Endothelial cell of umbilical vein (primary cell): ENCODE measurements around the gene ISL2. TPM values are rescaled to one million over a fixed set of nuclear protein-coding genes. Genes with fewer than 3 reads are reported as not detected.

ENCODE experiments used
- BruUV-seq: library from RNA; stranded (reverse); fragments of 400-500 nt; replicated peaks from 2 replicates; lab custom pipeline; 2021; lab: Mats Ljungman, UMichigan
- CTCF ChIA-PET: fragments of 300-600, 350-600 bp; sonication (Branson Sonifier 250); formaldehyde crosslinking; loops from one replicate; lab custom pipeline; 2021; ENCODE audit warnings: antibody characterized with exemption, inconsistent platforms; lab: Charles Lee
- POLR2A ChIA-PET: fragments of 300-600, 350-600 bp; sonication (Branson Sonifier 250); formaldehyde crosslinking; loops from one replicate; lab custom pipeline; 2021; ENCODE audit warnings: antibody characterized with exemption, inconsistent platforms; lab: Charles Lee
- DNase-seq: peaks from one replicate; pipeline ENCODE4 v3.0.0-alpha.2; 2011; ENCODE audit warnings: low read depth, low spot score
- FAIRE-seq: peaks from 2 replicates; lab custom pipeline; 2011; peaks lifted over from hg19 to GRCh38; lab: Jason Lieb, UNC
- H2AFZ ChIP-seq: 2 replicates; pipeline ENCODE4 v1.6.0; 2012; ENCODE audit warnings: low read depth, low read length, control low read depth, inconsistent platforms
- H3K27ac ChIP-seq: 2 replicates; pipeline ENCODE4 v1.5.1; 2011; ENCODE audit warnings: low read depth, mild to moderate bottlenecking, control low read depth, low read length, moderate library complexity; ENCODE audit not compliant: insufficient read depth
- H3K27me3 ChIP-seq, 2 experiments: 2 replicates each; pipeline versions ENCODE4 v1.6.0 to v1.6.1; 2011; ENCODE audit warnings: low read length in 2 of 2, mixed read lengths in 1 of 2; ENCODE audit not compliant: control insufficient read depth in 2 of 2, insufficient read depth in 2 of 2
- H3K36me3 ChIP-seq, 2 experiments: 2 replicates in 1 of 2; 3 replicates in 1 of 2; pipeline ENCODE4 v1.5.1; 2011; ENCODE audit warnings: low read length in 2 of 2, mild to moderate bottlenecking in 1 of 2, moderate library complexity in 1 of 2; ENCODE audit not compliant: control insufficient read depth in 2 of 2, insufficient read depth in 2 of 2; ENCODE audit errors: extremely low read depth in 1 of 2
- H3K4me1 ChIP-seq: 3 replicates; pipeline ENCODE4 v1.5.1; 2011; ENCODE audit warnings: mild to moderate bottlenecking, low read length; ENCODE audit not compliant: control insufficient read depth, insufficient read depth; ENCODE audit errors: extremely low read depth
- H3K4me2 ChIP-seq: 2 replicates; pipeline ENCODE4 v1.6.1; 2011; ENCODE audit warnings: low read length, control low read depth, mixed read lengths; ENCODE audit not compliant: insufficient read depth
- H3K4me3 ChIP-seq, 3 experiments: fragments of 200-600 bp in 1 of 3; sonication (generic), shearing (Covaris generic) in 1 of 3; replicated peaks in 1 of 3; 2 replicates each; pipeline ENCODE4 v1.5.1; 2011 to 2016; ENCODE audit warnings: control low read depth in 3 of 3, low read length in 3 of 3, mild to moderate bottlenecking in 2 of 3, inconsistent platforms in 1 of 3, low read depth in 1 of 3, moderate library complexity in 1 of 3; ENCODE audit not compliant: insufficient read depth in 1 of 3
- H3K79me2 ChIP-seq: 2 replicates; pipeline ENCODE4 v1.6.0; 2012; ENCODE audit warnings: low read length, inconsistent platforms; ENCODE audit not compliant: control insufficient read depth, insufficient read depth
- H3K9ac ChIP-seq: replicated peaks from 2 replicates; pipeline ENCODE3; 2011; ENCODE audit warnings: low read length, control low read depth; ENCODE audit not compliant: insufficient read depth; ENCODE audit errors: extremely low read depth
- H3K9me1 ChIP-seq: replicated peaks from 3 replicates; pipeline ENCODE4 v1.6.0; 2011; ENCODE audit warnings: mild to moderate bottlenecking, low read length; ENCODE audit not compliant: control insufficient read depth, insufficient read depth; ENCODE audit errors: extremely low read depth
- H3K9me3 ChIP-seq: replicated peaks from 2 replicates; pipeline ENCODE4 v1.5.1; 2012; ENCODE audit warnings: low read length, inconsistent platforms; ENCODE audit not compliant: control insufficient read depth, insufficient read depth
- H4K20me1 ChIP-seq: replicated peaks from 2 replicates; pipeline ENCODE3; 2011; ENCODE audit warnings: mild to moderate bottlenecking, low read length; ENCODE audit not compliant: control insufficient read depth, insufficient read depth; ENCODE audit errors: extremely low read depth
- EZH2 ChIP-seq: IDR thresholded peaks from 2 replicates; pipeline ENCODE4 v1.6.1; 2012; ENCODE audit warnings: borderline replicate concordance, low read depth, mild to moderate bottlenecking, moderate library complexity, low read length, inconsistent platforms; ENCODE audit not compliant: severe bottlenecking
- FOS ChIP-seq: IDR thresholded peaks from 2 replicates; pipeline ENCODE4 v1.6.1; 2011; ENCODE audit warnings: mild to moderate bottlenecking, low read length, moderate library complexity, borderline replicate concordance; ENCODE audit not compliant: insufficient read depth
- GATA2 ChIP-seq: IDR thresholded peaks from 2 replicates; pipeline ENCODE4 v1.7.0; 2011; ENCODE audit warnings: low read depth, mild to moderate bottlenecking, moderate library complexity, mixed read lengths, low read length; ENCODE audit not compliant: insufficient read length, insufficient read depth
- JUN ChIP-seq: IDR thresholded peaks from 2 replicates; pipeline ENCODE4 v1.6.1; 2011; ENCODE audit warnings: borderline replicate concordance, low read depth; ENCODE audit not compliant: insufficient read length, insufficient read depth
- MYC ChIP-seq: IDR thresholded peaks from one replicate; pipeline ENCODE4 v1.6.1; 2011; ENCODE audit warnings: mild to moderate bottlenecking, low read depth, low read length
- POLR2A ChIP-seq: IDR thresholded peaks from 2 replicates; pipeline ENCODE4 v1.6.1; 2012; ENCODE audit warnings: low read depth, mild to moderate bottlenecking, control low read depth, low read length
- POLR2AphosphoS5 ChIP-seq: IDR thresholded peaks from 2 replicates; pipeline ENCODE4 v1.6.1; 2012; ENCODE audit warnings: low read depth, mild to moderate bottlenecking, control low read depth, low read length, moderate library complexity; ENCODE audit not compliant: insufficient read depth
- dilution Hi-C: fragments of 300-500 bp; cut with MboI; formaldehyde crosslinking; loops from one replicate; pipeline ENCODE4 v1.15.0; 2019; ENCODE audit warnings: low sequenced_read_pairs; ENCODE audit not compliant: extremely low pct_ligation_motif_present
- intact Hi-C: fragments of 100-400 bp; cut with micrococcal nuclease; formaldehyde crosslinking; loops from one replicate; pipeline ENCODE4 v1.10.0; 2022
- polyA plus RNA-seq, 4 experiments: library from polyadenylated mRNA; depleted of rRNA in 3 of 4; stranded (reverse) in 3 of 4; unstranded in 1 of 4; fragments of >200 nt; gene quantifications; 2 replicates each; pipeline versions ENCODE4 v1.2.1 to v1.2.3, GENCODE V29; 2011 to 2012; ENCODE audit warnings: missing spikeins in 1 of 4
- total RNA-seq: library from RNA; stranded (reverse); gene quantifications from 2 replicates; pipeline ENCODE4 v1.2.3, GENCODE V29; 2021
- TF ChIP-seq, protein P1 (sequence below): IDR thresholded peaks from 2 replicates; pipeline ENCODE4 v1.6.1; 2011; ENCODE audit not compliant: insufficient read depth, insufficient read length
- TF ChIP-seq, protein P2 (sequence below), 2 donors: IDR thresholded peaks; 1 replicate in 1 of 2; 2 replicates in 1 of 2; pipeline ENCODE4 v1.5.1; 2011; ENCODE audit warnings: low read length in 2 of 2, mild to moderate bottlenecking in 2 of 2, moderate library complexity in 2 of 2, control low read depth in 1 of 2, inconsistent platforms in 1 of 2, low read depth in 1 of 2; ENCODE audit not compliant: insufficient read depth in 1 of 2; ENCODE audit errors: extremely low read depth in 1 of 2

Gene ISL2
- total and polyA plus RNA-seq, 2 donors (not counting 3 experiments of a cell fraction or from before 2014, with no cell fraction given): 0.10 TPM; not detected in 1

DNA sequence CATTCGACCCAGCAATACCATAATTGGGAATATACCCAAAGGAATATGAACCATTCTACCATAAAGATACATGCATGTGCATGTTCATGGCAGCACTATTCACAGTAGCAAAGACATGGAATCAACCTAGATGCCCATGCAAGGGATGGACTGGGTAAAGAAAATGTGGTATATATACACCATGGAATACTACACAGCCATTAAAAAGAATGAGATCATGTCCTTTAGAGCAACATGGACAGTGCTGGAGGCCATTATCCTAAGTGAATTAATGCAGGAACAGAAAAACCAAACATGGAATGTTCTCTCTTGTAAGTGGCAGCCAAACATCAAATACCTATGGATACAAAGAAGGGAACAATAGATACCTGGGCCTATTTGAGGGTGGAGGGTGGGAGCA lies 32.7 kb upstream of the ISL2 start:
- H3K79me2 ChIP-seq: peaks cover 77% of the 10 kb centered on the region
- ChIA-PET POLR2A (no interaction called here), CTCF (no interaction called here)
- BruUV-seq: no TSS peak
- no peak for FAIRE-seq
- no peak for DNase-seq
- TF ChIP-seq GATA2 (no peak), MYC (no peak), POLR2A (no peak), POLR2AphosphoS5 (no peak), FOS (no peak), EZH2 (no peak), JUN (no peak)
- TF ChIP-seq, protein P1, sequence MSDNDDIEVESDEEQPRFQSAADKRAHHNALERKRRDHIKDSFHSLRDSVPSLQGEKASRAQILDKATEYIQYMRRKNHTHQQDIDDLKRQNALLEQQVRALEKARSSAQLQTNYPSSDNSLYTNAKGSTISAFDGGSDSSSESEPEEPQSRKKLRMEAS: no peak
- TF ChIP-seq, protein P2, sequence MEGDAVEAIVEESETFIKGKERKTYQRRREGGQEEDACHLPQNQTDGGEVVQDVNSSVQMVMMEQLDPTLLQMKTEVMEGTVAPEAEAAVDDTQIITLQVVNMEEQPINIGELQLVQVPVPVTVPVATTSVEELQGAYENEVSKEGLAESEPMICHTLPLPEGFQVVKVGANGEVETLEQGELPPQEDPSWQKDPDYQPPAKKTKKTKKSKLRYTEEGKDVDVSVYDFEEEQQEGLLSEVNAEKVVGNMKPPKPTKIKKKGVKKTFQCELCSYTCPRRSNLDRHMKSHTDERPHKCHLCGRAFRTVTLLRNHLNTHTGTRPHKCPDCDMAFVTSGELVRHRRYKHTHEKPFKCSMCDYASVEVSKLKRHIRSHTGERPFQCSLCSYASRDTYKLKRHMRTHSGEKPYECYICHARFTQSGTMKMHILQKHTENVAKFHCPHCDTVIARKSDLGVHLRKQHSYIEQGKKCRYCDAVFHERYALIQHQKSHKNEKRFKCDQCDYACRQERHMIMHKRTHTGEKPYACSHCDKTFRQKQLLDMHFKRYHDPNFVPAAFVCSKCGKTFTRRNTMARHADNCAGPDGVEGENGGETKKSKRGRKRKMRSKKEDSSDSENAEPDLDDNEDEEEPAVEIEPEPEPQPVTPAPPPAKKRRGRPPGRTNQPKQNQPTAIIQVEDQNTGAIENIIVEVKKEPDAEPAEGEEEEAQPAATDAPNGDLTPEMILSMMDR (IDR thresholded peaks at IDR 0.05; ENCODE audit: extremely low read depth in 1 of 2, insufficient read depth in 1 of 2, low read depth in 1 of 2, low read length in 2 of 2): no peak
- intact Hi-C loops (no loop called here), dilution Hi-C loops (no loop called here)
- H3K4me3 ChIP-seq: no peak overlapping the region
- no peak overlapping the region for H3K27ac ChIP-seq
- H2AFZ ChIP-seq: no peak overlapping the region
- H3K4me2 ChIP-seq: no peak overlapping the region
- H3K4me1 ChIP-seq: no peaks in the 10 kb centered on the region
- no peaks in the 10 kb centered on the region for H3K36me3 ChIP-seq
- H3K9ac ChIP-seq: no peak overlapping the region
- H4K20me1 ChIP-seq: peaks cover 20% of the 10 kb centered on the region
- H3K9me3 ChIP-seq: no peaks in the 10 kb centered on the region
- H3K9me1 ChIP-seq: no peaks in the 10 kb centered on the region
- no peaks in the 10 kb centered on the region for H3K27me3 ChIP-seq
